Inflammatory macrophage treated with lipopolysaccharide for 4 hours (primary cell): Measurements from ENCODE around the gene TBC1D8B.

Source experiments
- DNase-seq: peaks from one replicate; pipeline ENCODE4 v3.0.0-alpha.2; 2020

Gene TBC1D8B

DNA sequence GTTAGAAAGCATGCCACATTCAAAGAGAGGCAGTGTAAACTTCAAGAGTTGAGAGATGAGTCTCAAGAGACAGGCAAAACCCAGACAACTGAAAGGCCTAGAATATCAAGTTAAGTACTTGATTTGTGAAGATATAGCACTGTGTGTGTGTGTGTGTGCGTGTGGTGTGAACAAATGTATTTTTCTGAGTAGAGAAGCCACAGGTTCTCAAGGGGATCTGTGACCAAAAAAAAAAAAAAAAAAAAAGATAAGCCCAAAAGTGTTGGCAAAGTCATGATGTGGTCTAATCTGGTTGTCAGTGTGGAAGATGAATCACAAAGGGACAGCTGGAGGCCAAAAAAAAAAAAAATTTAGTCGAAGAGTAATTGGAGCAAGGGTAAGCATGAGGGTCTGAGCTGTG lies 96.8 kb downstream of the TBC1D8B start:
- no peak for DNase-seq

DNA sequence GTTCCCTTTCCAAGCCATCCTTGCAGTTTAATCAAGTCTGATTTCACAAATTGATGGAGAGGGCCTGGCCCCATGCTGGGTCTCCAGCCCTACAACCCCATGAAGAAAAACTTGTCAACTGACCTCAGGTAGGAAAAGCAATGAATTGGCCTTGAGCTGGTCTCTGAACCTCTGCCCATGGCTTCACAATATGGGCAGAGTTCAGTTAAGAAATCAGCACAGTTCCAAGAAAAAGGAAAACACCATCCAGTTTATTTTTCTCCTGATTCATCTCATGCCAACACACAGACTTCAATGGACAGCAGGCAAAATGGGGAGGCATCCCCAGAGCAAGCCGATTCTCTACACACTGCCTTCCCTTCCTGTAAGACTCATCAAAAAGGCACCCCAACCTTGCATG lies 97.4 kb downstream of the TBC1D8B start:
- DNase-seq: no peak

DNA sequence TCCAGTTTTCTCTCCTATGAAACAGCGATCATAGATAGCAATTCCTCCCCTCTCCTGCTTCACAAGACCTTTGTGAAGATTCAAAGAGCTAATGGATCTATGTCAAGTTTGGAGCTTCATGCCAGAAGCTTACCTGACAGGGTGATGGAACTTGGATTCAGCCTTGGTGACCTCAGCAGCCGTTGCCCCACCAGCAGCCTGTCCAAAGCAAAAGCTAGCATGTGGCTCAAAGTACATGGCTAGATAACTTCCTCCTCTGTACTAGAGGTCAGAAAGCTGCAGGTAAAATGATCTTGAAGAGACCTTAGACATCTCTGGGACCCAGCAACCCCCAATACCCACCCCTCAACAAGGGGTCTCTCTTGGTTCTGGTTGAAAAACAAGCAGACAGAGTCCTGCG lies 98.9 kb downstream of the TBC1D8B start:
- no peak for DNase-seq

GRCh38 chrX:106901781-106902219 lies 99.3 kb downstream of the TBC1D8B start:
- no peak for DNase-seq

DNA sequence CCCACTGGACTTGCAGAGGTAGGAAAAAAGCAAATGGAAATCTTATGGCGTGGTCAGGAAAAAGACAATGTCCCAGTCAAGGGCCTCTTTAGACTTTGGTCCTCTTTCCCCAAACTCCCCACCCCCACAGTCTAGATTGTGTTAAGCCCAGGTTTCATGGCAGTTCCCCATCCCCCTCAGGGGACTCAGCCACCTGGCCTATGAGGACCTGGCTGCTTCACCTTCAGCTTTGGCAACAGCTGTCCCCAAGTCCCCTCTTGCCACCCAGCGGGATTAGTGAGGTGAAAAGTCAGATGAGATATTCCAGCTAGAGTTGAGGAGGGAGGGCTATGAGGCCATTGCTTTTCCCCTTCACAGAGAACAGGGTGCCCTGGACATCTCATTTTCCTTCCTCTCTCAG lies 100.2 kb downstream of the TBC1D8B start:
- DNase-seq: no peak

GRCh38 chrX:106903291-106903824 lies 100.9 kb downstream of the TBC1D8B start, which contains the start of gene RIPPLY1:
Gene RIPPLY1 (minus strand): TSS chrX:106903341. CDS start chrX:106903287, 54 bp downstream.
- no peak for DNase-seq

- no peak for DNase-seq
Observed at GRCh38 chrX:106903856-106904528, 101.5 kb downstream of the TBC1D8B start.

- no peak for DNase-seq
Observed at GRCh38 chrX:106905064-106905708, 102.7 kb downstream of the TBC1D8B start.

DNA sequence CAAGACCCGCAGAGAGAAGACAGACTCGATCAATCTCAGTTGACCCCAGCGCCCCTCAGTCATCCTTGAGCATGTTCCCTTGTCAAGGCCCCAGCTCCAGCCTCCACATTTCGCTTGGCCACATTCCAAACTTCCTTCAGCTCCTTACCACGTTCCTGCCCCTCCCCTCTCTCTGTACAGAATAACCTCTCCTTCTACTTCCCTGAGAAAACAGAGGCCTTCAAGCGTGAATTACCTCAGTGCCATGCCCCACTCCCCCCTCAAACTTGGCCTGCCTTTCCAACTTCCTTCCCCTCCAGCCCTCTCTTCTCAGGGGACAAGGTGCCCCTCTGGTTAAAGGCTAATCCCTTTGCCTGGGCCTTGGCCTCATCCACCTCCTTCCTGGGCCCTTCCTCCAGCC lies 103.9 kb downstream of the TBC1D8B start:
- DNase-seq: no peak

- no peak for DNase-seq
Observed at GRCh38 chrX:106912864-106913263, 110.4 kb downstream of the TBC1D8B start.

DNA sequence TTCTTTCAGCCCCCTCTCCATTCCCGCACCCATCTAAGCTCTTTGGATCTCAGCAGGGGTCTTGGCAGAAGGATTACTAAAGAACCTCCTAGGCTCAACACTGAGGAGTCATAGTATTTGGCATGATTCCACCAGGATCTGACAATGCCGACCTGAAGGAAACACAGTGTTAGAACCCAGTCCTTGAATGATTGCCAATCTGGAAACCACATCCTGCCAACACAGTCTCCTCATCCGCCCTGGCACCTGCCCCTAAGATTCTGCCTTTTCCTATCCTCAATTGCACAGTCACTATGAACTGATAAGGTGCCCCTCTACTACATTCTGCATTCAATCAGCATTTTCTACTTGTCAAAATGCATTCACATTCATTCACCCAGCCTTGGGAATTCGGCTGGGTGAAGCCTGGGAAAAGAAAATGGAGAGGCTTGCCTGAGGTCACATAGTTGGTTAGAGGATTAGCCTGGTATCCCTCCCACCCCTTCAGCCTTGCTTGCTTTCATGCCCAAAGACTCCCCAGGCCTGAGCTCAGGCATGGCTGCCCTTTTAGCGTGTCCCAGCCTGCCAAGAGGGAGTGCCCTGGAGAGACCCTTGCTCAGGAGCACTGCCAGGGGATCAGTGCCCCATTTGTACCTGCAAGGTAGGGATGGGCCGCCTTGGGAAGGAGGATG lies 115.5 kb downstream of the TBC1D8B start:
- DNase-seq: no peak

GRCh38 chrX:106919932-106920452 lies 117.5 kb downstream of the TBC1D8B start, which contains the start of gene CLDN2:
Gene CLDN2 (plus strand): TSS chrX:106920402. CDS start chrX:106928229, 7,827 bp downstream.
- DNase-seq: no peak

DNA sequence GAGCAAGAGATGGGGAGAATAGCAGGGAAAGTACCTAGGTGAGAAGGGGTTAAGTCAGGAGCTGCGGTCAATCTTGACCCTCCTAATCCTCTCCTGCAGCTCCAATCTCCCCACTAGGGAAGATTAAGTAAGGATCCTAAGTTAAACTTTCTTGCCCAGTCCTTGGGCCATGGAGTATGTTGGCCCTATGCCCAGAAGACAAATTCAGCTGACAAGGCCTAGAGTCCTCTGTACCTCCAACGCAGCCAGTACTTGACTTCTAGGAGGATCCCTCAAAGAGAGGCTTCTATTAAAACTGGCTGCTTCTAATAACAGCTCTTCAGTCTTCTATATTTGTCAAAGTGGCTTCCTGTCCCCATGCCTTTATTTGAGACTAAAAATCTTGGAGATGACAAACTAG lies 119.2 kb downstream of the TBC1D8B start:
- no peak for DNase-seq
